Nucleus accumbens (tissue), 56 donors: Measurements from ENCODE around the gene PPP2R2B.
A peak's percentile ranks its signal among the peaks of the same experiment; 100 is the strongest.

Experiments
- DNase-seq, 56 donors: peaks; one replicate each; lab custom pipeline; 2025; lab: John Stamatoyannopoulos, UW

PPP2R2B gene

DNA sequence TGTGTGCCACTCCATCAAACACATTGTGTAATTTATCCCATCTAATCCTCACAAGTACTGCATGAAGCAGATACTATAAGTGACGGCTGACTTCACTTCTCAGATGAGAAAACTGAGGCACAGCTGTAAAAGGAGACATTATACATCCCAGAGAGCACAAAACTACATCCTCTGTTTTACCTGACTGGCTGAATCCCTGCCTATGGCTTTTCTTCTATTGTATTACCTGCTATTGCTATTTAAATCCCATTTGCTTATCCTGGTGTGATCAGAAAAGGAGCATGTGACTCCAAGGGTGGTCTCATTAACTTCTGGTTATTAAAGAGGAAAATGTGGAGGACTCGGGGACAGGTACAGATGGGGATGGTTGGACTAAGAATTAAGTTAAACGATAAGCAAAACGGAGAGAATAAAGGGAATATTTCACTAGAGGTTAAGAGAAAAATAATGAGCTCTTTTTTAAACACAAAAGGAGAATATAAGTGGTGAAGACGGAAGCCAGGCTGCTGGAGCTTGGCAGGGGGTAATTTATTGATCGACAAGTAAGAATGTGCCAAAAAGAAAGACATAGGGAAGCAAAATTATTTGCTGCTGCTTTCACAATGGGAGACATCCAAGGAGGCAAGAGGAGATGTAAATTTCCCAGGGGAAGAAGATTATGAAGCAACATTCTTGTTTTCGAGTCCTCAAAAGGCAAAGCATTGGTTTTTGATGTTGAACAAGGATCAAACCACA is 206.8 kb downstream of the PPP2R2B start:
- DNase-seq = no peak

DNA sequence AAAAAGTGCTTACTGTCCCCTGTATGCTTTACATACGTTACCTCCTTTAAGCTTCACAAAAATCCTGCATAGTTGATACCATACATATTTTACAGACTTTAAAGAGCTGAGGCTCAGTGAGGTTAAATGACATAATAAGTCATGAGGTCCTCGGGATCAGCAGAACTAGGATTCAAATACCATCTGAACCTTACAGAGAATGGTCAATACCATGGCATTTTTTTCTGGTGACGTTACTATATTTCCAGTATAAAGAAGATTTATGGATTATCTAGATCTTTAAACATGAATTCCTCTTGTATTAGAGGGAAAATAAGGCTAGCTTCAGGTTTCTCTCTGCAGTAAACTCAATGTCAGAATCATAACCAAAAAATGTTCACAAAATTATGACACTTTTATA is 208.9 kb downstream of the PPP2R2B start:
- DNase-seq = no peak

DNA sequence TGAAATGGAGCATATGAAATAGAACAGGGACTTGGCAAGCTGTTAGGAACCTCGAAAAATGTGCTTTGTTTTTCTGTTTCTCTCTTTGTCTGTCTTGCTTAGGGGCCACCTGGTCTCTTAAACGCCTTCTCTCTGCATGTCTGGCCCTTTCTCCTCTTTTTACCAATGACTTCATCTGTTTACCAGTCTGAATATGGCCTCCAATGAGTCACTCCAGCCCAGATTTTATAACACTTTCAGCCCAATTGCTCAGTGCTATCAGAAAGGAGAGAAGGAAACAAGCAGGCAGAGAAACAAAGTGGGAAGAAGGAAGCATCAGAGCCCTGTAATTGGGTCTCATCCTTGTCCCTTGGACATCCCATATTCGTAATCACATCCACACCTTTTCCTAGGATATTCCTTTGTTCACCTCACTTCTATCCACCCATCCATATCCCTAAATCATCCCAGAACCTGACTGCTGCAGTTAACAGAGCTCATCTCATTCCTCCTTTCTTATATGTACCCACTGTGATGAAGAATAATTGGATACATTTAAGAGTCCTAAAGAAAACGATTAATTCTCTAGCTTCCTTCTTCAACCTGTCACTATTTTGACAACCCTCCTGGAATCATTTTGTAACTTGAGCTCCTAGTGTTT is 210.8 kb downstream of the PPP2R2B start:
- peak in 7 of 56 donors; percentile 8 to 32 (median 21) for DNase-seq

DNA sequence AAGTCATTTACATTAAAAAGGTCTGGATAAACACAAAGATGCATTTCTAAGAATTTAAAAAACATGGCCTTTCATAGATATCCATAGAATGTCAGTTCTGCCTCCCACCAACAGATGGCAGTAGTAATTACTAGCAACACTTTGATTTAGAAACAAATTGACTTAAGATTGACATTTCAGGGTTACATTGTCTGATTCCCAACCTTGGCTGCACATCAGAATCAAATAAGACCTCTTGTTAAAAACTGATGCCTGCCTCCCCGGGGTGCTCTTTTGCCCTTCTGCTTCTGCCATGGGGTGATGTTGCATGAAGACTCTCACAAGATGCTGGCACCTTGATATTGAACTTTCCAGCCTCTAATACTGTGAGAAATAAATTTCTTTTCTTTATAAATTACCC is 216.3 kb downstream of the PPP2R2B start:
- DNase-seq = no peak

- no peak for DNase-seq
Observed at GRCh38 chr5:146660376-146660960, 218.1 kb downstream of the PPP2R2B start.

DNA sequence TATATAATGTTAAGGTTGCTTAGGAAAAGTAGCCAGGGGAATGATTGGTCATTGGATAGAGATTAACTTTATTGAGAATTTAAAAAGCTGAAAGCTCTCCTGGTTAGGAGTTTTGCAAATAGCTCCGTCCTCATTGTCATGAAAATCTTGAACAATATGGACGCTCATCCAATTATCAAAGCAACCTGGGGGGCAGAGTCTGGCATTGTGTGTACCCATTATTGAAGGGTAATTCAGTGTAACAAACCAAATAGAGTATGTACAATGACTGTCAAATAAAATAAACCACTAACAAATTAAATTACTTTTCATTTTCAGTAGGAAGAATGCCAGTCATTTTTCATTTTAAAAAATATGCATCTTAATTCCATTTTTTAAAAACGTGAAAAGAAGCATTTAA is 218.6 kb downstream of the PPP2R2B start:
- no peak for DNase-seq

- no peak for DNase-seq
Observed at GRCh38 chr5:146656703-146657102, 221.9 kb downstream of the PPP2R2B start.

- no peak for DNase-seq
Observed at GRCh38 chr5:146653560-146653959, 225.0 kb downstream of the PPP2R2B start.

DNA sequence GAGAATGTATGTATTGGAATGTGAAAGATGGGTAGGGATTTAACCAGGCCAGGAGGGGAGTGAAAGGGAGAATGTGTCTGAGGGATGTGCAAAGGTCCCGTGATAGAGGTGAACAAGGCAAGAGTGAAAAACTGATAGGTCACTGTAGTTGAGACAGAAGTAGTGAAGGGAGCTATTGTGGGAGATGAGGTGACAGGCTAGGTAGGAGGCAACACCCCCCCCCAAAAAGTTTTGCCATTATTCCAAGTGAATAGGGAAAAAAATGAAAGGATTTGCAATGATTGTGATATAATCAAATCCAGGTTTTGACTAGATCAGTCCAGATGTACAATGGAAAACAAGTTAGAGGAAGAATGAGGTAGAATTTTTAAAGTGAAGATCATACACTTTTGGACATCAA is 226.0 kb downstream of the PPP2R2B start:
- no peak for DNase-seq

- DNase-seq = peak in 25 of 56 donors; percentile 8 to 63 (median 26)
Observed at GRCh38 chr5:146647656-146648199, 230.8 kb downstream of the PPP2R2B start.

- DNase-seq = no peak
Observed at GRCh38 chr5:146646441-146646840, 232.1 kb downstream of the PPP2R2B start.

DNA sequence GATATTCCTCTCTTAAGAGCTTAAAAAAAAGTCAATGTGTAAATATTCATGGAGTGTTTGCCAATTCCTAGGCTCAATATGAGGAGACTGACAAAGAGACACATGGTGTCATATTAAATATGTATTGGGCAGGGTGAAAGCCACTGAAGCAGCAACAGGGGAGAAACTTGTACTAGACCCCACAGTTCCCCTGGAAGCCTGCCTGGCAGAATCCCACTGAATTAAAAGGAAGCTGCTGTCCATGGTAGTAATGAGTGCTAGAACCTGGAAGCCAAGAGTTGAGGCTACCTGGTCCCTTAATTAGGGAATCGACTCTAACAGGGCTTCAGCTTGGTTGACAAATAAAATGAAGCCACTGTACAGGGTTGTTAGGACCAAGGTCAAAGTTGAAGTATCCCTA is 233.2 kb downstream of the PPP2R2B start:
- DNase-seq = no peak

- no peak for DNase-seq
Observed at GRCh38 chr5:146644831-146645230, 233.7 kb downstream of the PPP2R2B start.

- DNase-seq = no peak
Observed at GRCh38 chr5:146643776-146644175, 234.8 kb downstream of the PPP2R2B start.

- no peak for DNase-seq
Observed at GRCh38 chr5:146642410-146642809, 236.1 kb downstream of the PPP2R2B start.

GRCh38 chr5:146641941-146642340 is 236.6 kb downstream of the PPP2R2B start:
- DNase-seq = no peak

- DNase-seq = no peak
Observed at GRCh38 chr5:146640285-146640896, 238.2 kb downstream of the PPP2R2B start.

- no peak for DNase-seq
Observed at GRCh38 chr5:146635443-146635842, 243.1 kb downstream of the PPP2R2B start.

GRCh38 chr5:146633323-146633764 is 245.2 kb downstream of the PPP2R2B start:
- DNase-seq = no peak

DNA sequence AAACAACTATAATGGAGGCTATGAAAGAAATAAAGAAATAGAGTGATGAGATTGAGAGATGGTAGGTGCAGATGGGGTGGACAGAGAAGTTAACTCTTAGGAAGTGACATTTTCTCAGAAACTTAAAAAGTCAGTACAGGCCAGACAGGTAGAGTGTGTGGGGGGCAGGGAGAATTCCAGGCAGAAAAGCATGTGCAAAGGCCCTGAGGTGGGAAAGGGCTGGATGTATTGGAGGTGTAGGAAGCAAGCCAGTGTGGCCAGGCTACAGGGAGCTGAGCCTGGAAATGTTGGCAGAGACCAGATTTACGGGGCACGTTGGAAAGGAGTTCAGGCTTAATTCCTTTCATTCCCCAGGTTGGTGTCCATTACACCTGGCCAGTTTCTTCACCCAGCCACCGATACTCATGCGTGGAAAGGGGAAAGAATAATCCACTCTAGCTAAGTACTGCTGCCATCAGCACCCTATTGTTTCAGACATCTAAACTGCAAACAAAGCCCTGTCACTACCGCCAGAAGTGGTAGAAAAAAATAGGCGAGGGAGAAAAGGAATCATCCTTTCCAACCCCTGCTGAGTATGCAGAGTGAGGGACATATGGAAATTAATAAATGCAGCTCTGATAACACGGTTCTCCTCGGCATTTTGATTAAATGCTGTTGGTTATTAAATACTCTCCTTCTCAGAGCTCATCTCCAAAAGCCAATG is 245.8 kb downstream of the PPP2R2B start:
- DNase-seq = no peak
